Endothelial cell of umbilical vein (primary cell): Measurements from ENCODE around the gene GPRC6A. TPM values are rescaled to one million over a fixed set of nuclear protein-coding genes. Genes with fewer than 3 reads are reported as not detected.

Experiments used
- BruUV-seq: library from RNA; stranded (reverse); fragments of 400-500 nt; replicated peaks from 2 replicates; lab custom pipeline; 2021; lab: Mats Ljungman, UMichigan
- CTCF ChIA-PET: fragments of 300-600, 350-600 bp; sonication (Branson Sonifier 250); formaldehyde crosslinking; loops from one replicate; lab custom pipeline; 2021; ENCODE audit warnings: antibody characterized with exemption, inconsistent platforms; lab: Charles Lee
- POLR2A ChIA-PET: fragments of 300-600, 350-600 bp; sonication (Branson Sonifier 250); formaldehyde crosslinking; loops from one replicate; lab custom pipeline; 2021; ENCODE audit warnings: antibody characterized with exemption, inconsistent platforms; lab: Charles Lee
- DNase-seq: peaks from one replicate; pipeline ENCODE4 v3.0.0-alpha.2; 2011; ENCODE audit warnings: low read depth, low spot score
- FAIRE-seq: peaks from 2 replicates; lab custom pipeline; 2011; peaks lifted over from hg19 to GRCh38; lab: Jason Lieb, UNC
- H2AFZ ChIP-seq: 2 replicates; pipeline ENCODE4 v1.6.0; 2012; ENCODE audit warnings: low read depth, low read length, control low read depth, inconsistent platforms
- H3K27ac ChIP-seq: 2 replicates; pipeline ENCODE4 v1.5.1; 2011; ENCODE audit warnings: low read depth, mild to moderate bottlenecking, control low read depth, low read length, moderate library complexity; ENCODE audit not compliant: insufficient read depth
- H3K27me3 ChIP-seq, 2 experiments: 2 replicates each; pipeline versions ENCODE4 v1.6.0 to v1.6.1; 2011; ENCODE audit warnings: low read length in 2 of 2, mixed read lengths in 1 of 2; ENCODE audit not compliant: control insufficient read depth in 2 of 2, insufficient read depth in 2 of 2
- H3K36me3 ChIP-seq, 2 experiments: 2 replicates in 1 of 2; 3 replicates in 1 of 2; pipeline ENCODE4 v1.5.1; 2011; ENCODE audit warnings: low read length in 2 of 2, mild to moderate bottlenecking in 1 of 2, moderate library complexity in 1 of 2; ENCODE audit not compliant: control insufficient read depth in 2 of 2, insufficient read depth in 2 of 2; ENCODE audit errors: extremely low read depth in 1 of 2
- H3K4me1 ChIP-seq: 3 replicates; pipeline ENCODE4 v1.5.1; 2011; ENCODE audit warnings: mild to moderate bottlenecking, low read length; ENCODE audit not compliant: control insufficient read depth, insufficient read depth; ENCODE audit errors: extremely low read depth
- H3K4me2 ChIP-seq: 2 replicates; pipeline ENCODE4 v1.6.1; 2011; ENCODE audit warnings: low read length, control low read depth, mixed read lengths; ENCODE audit not compliant: insufficient read depth
- H3K4me3 ChIP-seq, 3 experiments: fragments of 200-600 bp in 1 of 3; sonication (generic), shearing (Covaris generic) in 1 of 3; replicated peaks in 1 of 3; 2 replicates each; pipeline ENCODE4 v1.5.1; 2011 to 2016; ENCODE audit warnings: control low read depth in 3 of 3, low read length in 3 of 3, mild to moderate bottlenecking in 2 of 3, inconsistent platforms in 1 of 3, low read depth in 1 of 3, moderate library complexity in 1 of 3; ENCODE audit not compliant: insufficient read depth in 1 of 3
- H3K79me2 ChIP-seq: 2 replicates; pipeline ENCODE4 v1.6.0; 2012; ENCODE audit warnings: low read length, inconsistent platforms; ENCODE audit not compliant: control insufficient read depth, insufficient read depth
- H3K9ac ChIP-seq: replicated peaks from 2 replicates; pipeline ENCODE3; 2011; ENCODE audit warnings: low read length, control low read depth; ENCODE audit not compliant: insufficient read depth; ENCODE audit errors: extremely low read depth
- H3K9me1 ChIP-seq: replicated peaks from 3 replicates; pipeline ENCODE4 v1.6.0; 2011; ENCODE audit warnings: mild to moderate bottlenecking, low read length; ENCODE audit not compliant: control insufficient read depth, insufficient read depth; ENCODE audit errors: extremely low read depth
- H3K9me3 ChIP-seq: replicated peaks from 2 replicates; pipeline ENCODE4 v1.5.1; 2012; ENCODE audit warnings: low read length, inconsistent platforms; ENCODE audit not compliant: control insufficient read depth, insufficient read depth
- H4K20me1 ChIP-seq: replicated peaks from 2 replicates; pipeline ENCODE3; 2011; ENCODE audit warnings: mild to moderate bottlenecking, low read length; ENCODE audit not compliant: control insufficient read depth, insufficient read depth; ENCODE audit errors: extremely low read depth
- EZH2 ChIP-seq: IDR thresholded peaks from 2 replicates; pipeline ENCODE4 v1.6.1; 2012; ENCODE audit warnings: borderline replicate concordance, low read depth, mild to moderate bottlenecking, moderate library complexity, low read length, inconsistent platforms; ENCODE audit not compliant: severe bottlenecking
- FOS ChIP-seq: IDR thresholded peaks from 2 replicates; pipeline ENCODE4 v1.6.1; 2011; ENCODE audit warnings: mild to moderate bottlenecking, low read length, moderate library complexity, borderline replicate concordance; ENCODE audit not compliant: insufficient read depth
- JUN ChIP-seq: IDR thresholded peaks from 2 replicates; pipeline ENCODE4 v1.6.1; 2011; ENCODE audit warnings: borderline replicate concordance, low read depth; ENCODE audit not compliant: insufficient read length, insufficient read depth
- POLR2A ChIP-seq: IDR thresholded peaks from 2 replicates; pipeline ENCODE4 v1.6.1; 2012; ENCODE audit warnings: low read depth, mild to moderate bottlenecking, control low read depth, low read length
- POLR2AphosphoS5 ChIP-seq: IDR thresholded peaks from 2 replicates; pipeline ENCODE4 v1.6.1; 2012; ENCODE audit warnings: low read depth, mild to moderate bottlenecking, control low read depth, low read length, moderate library complexity; ENCODE audit not compliant: insufficient read depth
- dilution Hi-C: fragments of 300-500 bp; cut with MboI; formaldehyde crosslinking; loops from one replicate; pipeline ENCODE4 v1.15.0; 2019; ENCODE audit warnings: low sequenced_read_pairs; ENCODE audit not compliant: extremely low pct_ligation_motif_present
- intact Hi-C: fragments of 100-400 bp; cut with micrococcal nuclease; formaldehyde crosslinking; loops from one replicate; pipeline ENCODE4 v1.10.0; 2022
- polyA plus RNA-seq, 4 experiments: library from polyadenylated mRNA; depleted of rRNA in 3 of 4; stranded (reverse) in 3 of 4; unstranded in 1 of 4; fragments of >200 nt; gene quantifications; 2 replicates each; pipeline versions ENCODE4 v1.2.1 to v1.2.3, GENCODE V29; 2011 to 2012; ENCODE audit warnings: missing spikeins in 1 of 4
- total RNA-seq: library from RNA; stranded (reverse); gene quantifications from 2 replicates; pipeline ENCODE4 v1.2.3, GENCODE V29; 2021
- TF ChIP-seq, protein P1 (sequence below): IDR thresholded peaks from 2 replicates; pipeline ENCODE4 v1.6.1; 2011; ENCODE audit not compliant: insufficient read depth, insufficient read length

GPRC6A gene
- total and polyA plus RNA-seq, 2 donors (not counting 3 experiments of a cell fraction or from before 2014, with no cell fraction given), result not detected

DNA sequence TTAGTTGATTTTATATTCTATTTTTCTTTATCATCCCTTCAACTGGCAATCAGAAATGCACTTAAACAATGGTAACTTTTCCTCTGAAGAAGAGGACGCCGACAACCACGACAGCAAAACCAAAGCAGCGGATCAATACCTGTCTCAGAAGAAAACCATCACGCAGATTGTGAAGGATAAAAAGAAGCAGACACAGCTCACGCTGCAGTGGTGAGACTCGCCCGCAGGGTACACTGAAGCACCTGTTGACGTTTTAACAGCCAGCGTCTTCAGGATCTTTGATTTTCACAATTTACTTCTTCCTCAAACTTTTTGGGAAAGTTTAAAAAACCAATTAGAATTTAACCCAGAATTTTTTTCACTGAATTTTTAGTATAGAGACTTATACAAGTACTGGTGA, 48.9 kb upstream of the GPRC6A start:
- H3K27ac ChIP-seq, result no peak overlapping the region
- dilution Hi-C loops, result no loop called here
- DNase-seq (no peak), FAIRE-seq (no peak)
- CTCF ChIA-PET, result no interaction called here
- peaks cover 27 to 53% of the 10 kb centered on the region in 2 experiments for H3K27me3 ChIP-seq
- H3K9me3 ChIP-seq, result no peaks in the 10 kb centered on the region
- POLR2A ChIA-PET, result no interaction called here
- no peaks in the 10 kb centered on the region for H4K20me1 ChIP-seq
- H3K9me1 ChIP-seq, result no peaks in the 10 kb centered on the region
- intact Hi-C loops, result no loop called here
- H2AFZ ChIP-seq, result no peak overlapping the region
- H3K4me3 ChIP-seq, result no peak overlapping the region
- TF ChIP-seq FOS, result no peak
- peak; percentile 16 for TF ChIP-seq EZH2
- no peaks in the 10 kb centered on the region for H3K4me1 ChIP-seq
- H3K36me3 ChIP-seq, result no peaks in the 10 kb centered on the region
- H3K79me2 ChIP-seq, result no peaks in the 10 kb centered on the region
- H3K4me2 ChIP-seq, result no peak overlapping the region
- no TSS peak for BruUV-seq
- no peak overlapping the region for H3K9ac ChIP-seq

DNA sequence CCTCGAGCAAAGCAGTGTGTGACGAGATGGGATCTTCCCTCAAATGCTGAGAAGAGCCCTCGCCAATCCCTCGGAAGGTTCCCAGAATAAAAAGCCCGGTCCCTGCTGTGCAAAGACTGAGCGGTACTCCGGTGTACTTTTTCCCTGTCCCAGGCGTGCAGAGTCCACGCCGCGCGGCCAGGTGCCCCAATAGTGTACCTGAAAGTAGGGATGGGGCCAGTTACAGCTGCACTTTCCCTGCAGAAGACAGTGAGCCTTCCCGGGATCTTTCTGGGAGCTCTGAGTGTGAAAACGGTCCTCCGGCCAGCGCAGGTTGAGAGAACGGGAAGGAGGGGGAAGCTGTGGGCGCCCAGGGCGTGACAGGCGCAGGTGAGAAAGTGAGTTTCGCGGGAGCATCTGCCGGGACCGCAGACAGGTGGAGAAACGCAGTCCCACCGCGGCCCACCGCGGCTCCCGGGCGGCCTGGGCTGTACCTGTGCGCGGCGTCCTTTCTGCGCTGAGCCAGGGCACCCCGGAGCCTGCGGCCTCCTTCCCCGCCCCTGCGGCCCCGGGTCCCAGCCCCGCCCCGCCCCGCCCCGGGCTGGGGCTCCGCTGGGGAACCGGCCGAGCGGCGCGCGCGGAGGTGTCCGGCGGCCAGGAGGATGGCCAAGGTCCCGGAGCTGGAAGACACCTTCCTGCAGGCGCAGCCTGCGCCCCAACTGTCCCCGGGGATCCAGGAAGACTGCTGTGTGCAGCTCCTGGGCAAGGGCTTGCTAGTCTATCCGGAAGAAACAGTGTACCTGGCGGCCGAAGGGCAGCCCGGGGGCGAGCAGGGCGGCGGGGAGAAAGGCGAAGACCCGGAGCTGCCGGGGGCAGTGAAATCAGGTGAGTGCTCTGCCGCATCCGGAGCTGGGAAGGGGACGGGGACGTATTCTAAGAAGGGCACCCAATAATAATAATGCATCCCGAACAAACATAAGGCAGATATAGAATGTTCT, 48.0 kb upstream of the GPRC6A start, which contains the start of gene RFX6:
RFX6 (plus strand) TSS at position 608 of the 977 bp plus-strand sequence; CDS start at position 642, 34 bp downstream.
- BruUV-seq, result no TSS peak
- POLR2A ChIA-PET, result no interaction called here
- dilution Hi-C loops, result no loop called here

More for the DNA sequence above, 48.0 kb upstream of the GPRC6A start, which contains the start of gene RFX6:
- Histone ChIP-seq H4K20me1 (no peaks in the 10 kb centered on the region), H3K27ac (no peak within 1 kb of the TSS), H3K27me3 (peaks cover 27 to 53% of the 10 kb centered on the region in 2 experiments), H3K9me3 (no peaks in the 10 kb centered on the region), H3K9me1 (no peaks in the 10 kb centered on the region), H3K9ac (no peak within 1 kb of the TSS), H3K36me3 (no peaks in the 10 kb centered on the region), H3K4me3 (no peak within 1 kb of the TSS), H3K4me2 (no peak within 1 kb of the TSS), H3K79me2 (no peaks in the 10 kb centered on the region), H2AFZ (no peak within 1 kb of the TSS), H3K4me1 (no peaks in the 10 kb centered on the region)
- CTCF ChIA-PET, result no interaction called here
- TF ChIP-seq POLR2A, result no peak
- TF ChIP-seq POLR2AphosphoS5, result no peak
- TF ChIP-seq EZH2, result peak; percentile 74
- no peak for TF ChIP-seq JUN
- TF ChIP-seq, protein P1, sequence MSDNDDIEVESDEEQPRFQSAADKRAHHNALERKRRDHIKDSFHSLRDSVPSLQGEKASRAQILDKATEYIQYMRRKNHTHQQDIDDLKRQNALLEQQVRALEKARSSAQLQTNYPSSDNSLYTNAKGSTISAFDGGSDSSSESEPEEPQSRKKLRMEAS, result no peak
- no peak for FAIRE-seq
- no peak for DNase-seq
- intact Hi-C loops, result no loop called here
